SIG-M5 treated with dmso at 0.1 percent for 504 hours (cell line): Measurements from ENCODE around the gene SERPINB13.
"Not testable (repeated sequence)": the region's sequence is repeated elsewhere in the genome, so short reads cannot be mapped to it uniquely, and the experiment has no call there.

ENCODE experiments used
- DNase-seq: peaks from one replicate; lab custom pipeline; 2025; ENCODE audit not compliant: unreplicated experiment; lab: John Stamatoyannopoulos, UW

SERPINB13 gene

DNA sequence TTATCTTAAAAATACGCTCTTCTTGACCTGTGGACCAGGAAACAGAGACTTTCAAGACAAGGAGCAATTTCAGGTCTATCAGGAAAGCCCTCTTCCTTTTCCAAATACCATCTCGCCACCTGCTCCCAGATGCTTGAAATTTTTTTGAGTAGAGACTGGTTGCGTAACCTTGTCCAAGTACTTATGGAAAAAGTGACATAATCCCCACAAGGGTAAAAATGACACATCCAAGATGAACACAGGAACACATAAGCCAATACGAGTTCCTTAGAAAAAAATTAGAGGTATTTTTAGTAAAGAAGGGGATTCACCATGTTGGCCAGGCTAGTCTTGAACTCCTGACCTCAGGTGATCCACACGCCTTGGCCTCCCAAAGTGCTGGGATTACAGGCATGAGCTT lies 1.8 kb downstream of the SERPINB13 start:
- DNase-seq, result peak; percentile 71

DNA sequence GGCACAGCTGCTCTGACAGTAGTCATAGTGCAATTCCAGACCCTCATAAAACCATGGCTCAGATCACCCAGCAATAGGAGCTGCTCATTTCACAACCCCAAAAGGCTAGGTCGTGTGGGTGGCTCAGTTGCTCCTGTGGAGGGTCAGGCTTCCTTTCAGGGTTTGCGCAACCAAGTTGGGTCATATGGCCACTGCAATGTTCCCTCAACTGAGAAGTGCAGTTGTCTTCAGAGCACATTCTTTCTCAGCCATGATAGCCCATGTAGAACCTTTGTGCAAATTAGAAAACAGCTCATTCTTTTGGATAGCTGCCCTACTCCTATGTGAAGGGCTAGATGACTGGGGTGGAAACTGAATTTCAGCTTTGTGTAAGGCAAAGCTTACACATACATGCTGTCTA lies 3.2 kb downstream of the SERPINB13 start:
- peak; percentile 95 for DNase-seq

- no peak for DNase-seq
Observed at GRCh38 chr18:63590966-63591695, 4.0 kb downstream of the SERPINB13 start.

DNA sequence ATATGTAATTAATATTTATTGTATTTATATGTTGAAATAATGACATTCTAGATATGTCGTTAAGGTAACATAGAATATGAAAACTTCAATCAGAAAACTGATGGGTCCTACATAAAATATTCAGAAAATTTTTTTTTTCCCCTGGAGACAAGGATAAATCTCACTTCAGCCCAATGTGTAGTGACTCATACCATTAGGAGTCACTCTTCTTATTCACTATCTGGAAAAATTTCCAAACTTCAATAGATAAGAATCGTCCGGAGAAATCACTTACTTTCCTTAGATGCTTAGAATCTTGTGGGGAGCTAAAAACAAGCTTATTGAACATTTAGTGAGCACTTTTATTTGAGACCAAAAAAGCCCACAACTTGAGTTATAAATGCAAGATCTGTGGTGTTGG lies 4.6 kb downstream of the SERPINB13 start:
- no peak for DNase-seq

- no peak for DNase-seq
Observed at GRCh38 chr18:63592471-63592870, 5.3 kb downstream of the SERPINB13 start.

DNA sequence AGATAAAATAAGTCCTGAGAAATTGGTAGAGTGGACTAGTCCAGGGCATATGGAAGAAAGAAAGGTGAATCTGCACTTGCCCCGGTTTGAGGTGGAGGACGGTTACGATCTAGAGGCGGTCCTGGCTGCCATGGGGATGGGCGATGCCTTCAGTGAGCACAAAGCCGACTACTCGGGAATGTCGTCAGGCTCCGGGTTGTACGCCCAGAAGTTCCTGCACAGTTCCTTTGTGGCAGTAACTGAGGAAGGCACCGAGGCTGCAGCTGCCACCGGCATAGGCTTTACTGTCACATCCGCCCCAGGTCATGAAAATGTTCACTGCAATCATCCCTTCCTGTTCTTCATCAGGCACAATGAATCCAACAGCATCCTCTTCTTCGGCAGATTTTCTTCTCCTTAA lies 9.8 kb downstream of the SERPINB13 start:
- DNase-seq, result no peak

DNA sequence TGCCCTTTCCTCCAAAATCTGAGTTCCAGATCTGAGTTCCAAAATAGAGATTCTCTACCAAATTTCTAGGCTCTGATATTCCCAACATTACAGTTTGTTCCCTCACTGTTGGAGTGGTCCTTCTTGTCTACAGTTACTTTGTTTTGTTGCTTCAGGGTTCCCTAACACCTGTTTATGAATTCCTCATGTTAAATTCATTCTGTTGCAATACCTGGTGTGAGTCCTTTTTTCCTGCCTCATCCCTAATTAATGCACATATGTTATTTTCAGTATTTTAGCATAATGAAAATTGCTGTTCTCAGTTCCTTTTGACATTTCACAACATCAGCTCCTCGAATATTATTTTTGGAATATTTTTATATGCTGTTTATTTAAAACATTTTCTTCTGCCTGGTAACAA lies 16.2 kb downstream of the SERPINB13 start:
- DNase-seq, result no peak

DNA sequence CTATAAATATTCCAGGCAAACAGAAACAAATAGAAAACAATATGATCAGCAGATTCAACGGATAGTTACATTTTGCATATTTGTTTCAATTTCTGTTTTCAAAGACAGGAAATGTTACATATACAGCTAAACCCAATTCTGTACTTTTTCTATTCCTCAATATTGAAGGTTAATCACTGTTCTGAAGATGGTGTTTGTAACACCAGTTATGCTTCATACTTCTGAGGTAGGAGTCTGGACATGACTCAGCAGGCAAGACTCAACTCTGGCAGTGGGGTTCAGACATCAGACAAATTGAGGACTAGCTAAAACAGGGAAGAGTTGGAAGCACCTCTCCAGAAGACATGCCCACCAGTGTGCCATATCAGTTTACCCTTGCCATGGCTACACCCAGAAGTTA lies 16.6 kb downstream of the SERPINB13 start:
- no peak for DNase-seq

- DNase-seq, result no peak
Observed at GRCh38 chr18:63604791-63605567, 17.8 kb downstream of the SERPINB13 start.

DNA sequence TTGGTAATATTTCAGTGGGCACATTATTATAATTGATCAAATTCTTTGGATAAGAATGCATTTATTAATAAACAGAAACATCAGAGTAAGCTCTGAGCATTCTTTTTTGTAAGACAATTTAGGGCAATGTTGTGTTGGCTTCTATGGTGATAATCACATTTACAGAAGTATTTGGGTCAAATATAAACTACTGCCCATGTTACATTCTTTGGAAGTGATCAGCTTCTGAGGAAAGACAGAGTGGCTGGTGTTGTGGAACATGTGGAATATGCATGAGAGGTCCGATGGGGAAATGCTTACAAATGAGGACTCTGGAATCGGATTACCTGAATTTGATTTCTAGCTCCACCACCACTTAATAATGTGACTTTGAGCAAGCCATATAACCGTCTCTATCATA lies 19.4 kb downstream of the SERPINB13 start:
- DNase-seq, result no peak

DNA sequence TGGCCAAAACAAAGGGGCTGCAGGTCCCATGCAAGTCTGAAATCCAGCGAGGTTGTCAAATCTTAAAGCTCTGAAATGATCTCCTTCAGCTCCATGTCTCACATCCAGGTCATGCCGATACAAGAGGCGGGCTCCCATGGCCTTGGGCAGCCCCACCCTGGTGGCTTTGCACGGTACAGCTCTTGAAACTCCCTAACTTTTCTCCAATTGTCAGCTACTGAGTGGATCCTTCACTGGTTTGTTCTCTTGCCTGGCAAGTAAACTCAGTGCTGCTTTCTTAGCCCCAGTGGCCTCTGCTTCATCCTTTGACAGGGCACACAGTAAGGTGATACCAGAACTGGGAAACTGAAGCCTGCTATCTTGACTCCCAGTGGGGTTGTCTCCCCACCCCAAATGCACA lies 26.3 kb downstream of the SERPINB13 start:
- DNase-seq, result no peak

DNA sequence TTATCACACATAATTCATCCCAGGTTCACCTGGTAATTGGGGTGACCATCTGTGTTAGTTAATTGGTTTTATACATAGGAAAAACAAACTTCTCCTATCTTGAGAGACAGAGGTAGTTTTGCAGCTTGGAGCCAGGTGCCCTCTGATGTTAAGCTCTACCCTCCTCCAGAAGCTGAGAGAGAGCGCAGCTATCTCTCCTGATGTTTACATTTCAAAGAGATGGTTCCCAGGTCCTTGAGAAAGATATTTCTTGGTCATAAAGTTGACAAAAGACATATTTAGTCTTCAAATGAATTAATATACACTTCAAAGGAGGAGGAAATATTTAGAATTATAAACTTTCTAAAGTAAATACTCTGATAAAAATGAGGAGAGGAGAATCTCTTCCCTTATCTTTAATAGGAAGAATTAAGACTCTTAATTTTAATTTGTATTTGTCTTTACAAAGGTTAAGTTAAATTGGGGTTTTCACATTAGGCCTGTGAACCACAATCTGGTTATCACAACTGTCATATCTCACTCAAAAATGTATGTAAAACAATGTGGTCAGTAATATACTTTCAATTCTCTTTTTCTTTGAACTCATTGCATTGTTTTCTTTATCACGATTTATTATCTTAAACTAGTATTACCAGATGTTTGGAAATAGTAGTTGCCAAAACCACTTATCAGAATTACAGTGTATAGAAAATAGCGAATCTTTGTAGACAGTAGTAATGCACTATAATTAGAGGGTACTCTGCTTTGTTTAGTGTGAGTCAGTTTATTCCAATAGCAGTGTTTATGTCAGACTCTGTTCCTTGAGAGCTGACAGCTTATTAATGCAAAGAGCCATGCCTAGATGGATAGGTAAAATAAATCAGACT lies 30.1 kb downstream of the SERPINB13 start:
- DNase-seq, result peak; percentile 1

DNA sequence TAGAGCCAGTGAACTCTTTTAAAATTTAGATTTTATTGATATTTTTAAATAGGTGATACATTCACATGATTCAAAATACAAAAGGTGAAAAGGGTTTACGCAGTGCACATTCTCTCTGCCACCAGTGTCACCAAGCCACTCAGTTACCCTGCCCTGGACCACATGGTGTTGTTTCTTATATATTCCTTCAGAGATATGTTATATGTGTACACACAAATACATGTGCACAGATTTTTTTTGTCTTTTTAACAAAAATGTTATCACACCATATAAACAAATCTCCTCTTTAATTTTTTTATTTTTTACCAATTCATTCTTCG lies 30.7 kb downstream of the SERPINB13 start:
- no peak for DNase-seq

GRCh38 chr18:63619661-63620060 lies 32.5 kb downstream of the SERPINB13 start:
- no peak for DNase-seq

DNA sequence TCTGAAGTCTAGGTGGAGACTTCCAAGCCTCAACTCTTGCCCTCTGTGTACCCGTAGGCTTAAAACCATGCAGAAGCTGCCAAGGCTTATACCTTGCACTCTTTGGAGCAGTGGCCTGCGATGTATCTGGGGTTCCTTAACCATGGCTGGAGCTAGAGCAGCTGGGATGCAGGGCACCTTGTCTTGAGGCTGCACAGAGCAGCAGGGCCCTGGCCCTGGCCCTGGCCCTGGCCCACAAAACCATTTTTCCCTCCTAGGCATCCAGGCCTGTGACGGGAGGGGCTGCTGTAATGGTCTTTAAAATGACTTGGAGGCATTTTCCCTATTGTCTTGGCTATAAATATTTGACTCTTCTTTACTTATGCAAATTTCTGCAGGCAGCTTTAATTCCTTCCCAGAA lies 37.7 kb downstream of the SERPINB13 start:
- DNase-seq, result no peak

DNA sequence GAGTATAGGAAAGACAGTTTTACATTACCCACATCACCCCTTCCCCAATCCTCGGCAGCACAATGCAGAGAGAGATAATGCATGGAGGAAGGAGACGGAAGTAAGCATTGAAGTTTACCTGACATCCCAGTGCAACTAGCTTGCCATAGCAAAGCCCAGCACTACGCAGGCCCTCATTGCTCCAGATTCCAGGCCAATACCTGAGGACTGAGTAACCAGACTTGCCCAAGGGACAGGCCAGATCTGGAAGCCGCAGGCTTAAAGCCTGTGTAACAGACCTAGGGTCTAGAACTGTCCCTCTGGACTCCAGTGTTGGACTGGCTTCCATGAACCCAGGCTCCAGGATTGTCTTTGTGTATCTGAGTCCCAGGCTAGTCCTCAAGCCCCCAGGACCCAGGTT lies 39.3 kb downstream of the SERPINB13 start:
- no peak for DNase-seq

DNA sequence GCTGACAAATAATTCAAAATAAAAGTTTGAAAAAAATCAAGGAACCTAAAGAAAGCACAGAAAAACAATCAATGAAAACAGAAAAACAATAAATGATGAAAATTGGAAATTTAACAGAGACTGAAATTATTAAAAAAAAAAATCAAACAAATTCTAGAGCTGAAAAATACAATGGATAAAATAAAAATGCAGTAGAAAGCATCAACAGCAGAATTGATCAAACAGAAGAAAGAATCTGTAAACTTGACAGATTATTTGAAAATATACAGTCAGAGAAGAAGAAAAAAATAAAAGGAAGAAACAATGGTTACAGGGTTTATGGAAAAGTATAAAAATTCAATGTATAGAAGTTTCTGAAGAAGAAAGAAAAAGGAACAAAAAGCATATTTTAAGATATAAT lies 40.7 kb downstream of the SERPINB13 start:
- DNase-seq, result no peak

DNA sequence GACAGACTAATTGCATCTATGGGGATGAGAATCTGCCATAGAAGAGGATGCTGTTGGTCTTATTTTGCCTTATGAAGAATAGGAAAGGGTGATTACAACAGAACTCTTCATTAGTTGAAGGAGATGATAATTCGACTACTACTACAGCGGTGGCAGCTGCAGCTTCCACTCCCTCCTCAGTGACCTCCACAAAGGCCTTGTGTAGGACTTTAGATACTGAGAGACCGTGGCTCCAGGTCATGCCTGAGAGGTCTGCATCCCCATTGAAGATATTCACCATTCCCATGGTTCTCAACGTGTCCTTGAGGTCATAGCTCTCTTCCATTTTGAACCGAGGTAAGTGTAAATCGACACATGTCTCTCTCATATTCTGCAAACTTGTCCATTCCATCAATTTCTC lies 50.6 kb downstream of the SERPINB13 start:
- DNase-seq, result no peak

- DNase-seq, result not testable (repeated sequence)
Observed at GRCh38 chr18:63641157-63641680, 54.1 kb downstream of the SERPINB13 start.

DNA sequence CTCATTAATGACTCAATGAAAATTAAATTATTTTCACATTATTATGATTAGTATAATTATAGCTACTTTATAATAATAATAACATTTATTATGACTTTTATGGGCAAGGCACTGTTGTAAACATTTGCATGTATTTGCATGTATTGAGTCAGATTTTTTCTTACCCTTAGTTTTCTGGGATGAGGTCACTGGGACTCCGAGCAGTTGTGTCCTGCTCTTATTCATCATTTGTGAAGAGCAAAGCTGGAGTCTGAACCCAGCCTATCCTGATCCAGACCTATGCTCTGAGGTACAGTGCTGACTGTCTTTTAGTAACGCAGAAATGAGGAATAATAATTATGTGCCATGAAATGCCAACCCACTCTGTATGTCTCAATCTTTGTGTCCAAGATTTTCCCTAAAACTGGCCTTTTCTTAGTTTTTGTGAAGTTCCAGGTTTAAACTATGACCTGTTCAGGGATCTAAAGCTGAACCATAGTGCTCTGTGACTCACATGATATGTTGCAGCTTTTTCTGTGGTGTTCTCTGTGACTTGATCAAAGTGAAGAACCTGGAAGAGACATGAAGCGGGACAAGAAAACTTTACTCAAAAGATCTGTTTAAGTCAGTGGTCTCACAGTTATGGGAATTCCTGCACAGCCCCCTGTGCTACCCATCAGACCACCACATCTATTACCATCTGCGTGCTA lies 55.7 kb downstream of the SERPINB13 start:
- DNase-seq, result not testable (repeated sequence)

- DNase-seq, result not testable (repeated sequence)
Observed at GRCh38 chr18:63644142-63644541, 57.0 kb downstream of the SERPINB13 start, which contains the start of gene SERPINB4. Gene SERPINB4, minus strand, starts transcription at chr18:63644256. Its CDS starts 679 bp downstream, at chr18:63643577.
